ENCODE data around the gene CSHL1.
"Not testable (repeated sequence)": the region's sequence is repeated elsewhere in the genome, so short reads cannot be mapped to it uniquely, and the experiment has no call there.

Gene CSHL1

GRCh38 chr17:63869491-63870291 lies 41.4 kb downstream of the CSHL1 start:
- in situ Hi-C loops (cut with HindIII; ENCODE audit: low pct_unique_long_range_greater_than_20kb, low sequenced_read_pairs), result not testable (repeated sequence)
- DNase-seq (ENCODE audit: low read depth in 1 of 2, low spot score in 1 of 2), result peak in 1 of 2 experiments; percentile 33

DNA sequence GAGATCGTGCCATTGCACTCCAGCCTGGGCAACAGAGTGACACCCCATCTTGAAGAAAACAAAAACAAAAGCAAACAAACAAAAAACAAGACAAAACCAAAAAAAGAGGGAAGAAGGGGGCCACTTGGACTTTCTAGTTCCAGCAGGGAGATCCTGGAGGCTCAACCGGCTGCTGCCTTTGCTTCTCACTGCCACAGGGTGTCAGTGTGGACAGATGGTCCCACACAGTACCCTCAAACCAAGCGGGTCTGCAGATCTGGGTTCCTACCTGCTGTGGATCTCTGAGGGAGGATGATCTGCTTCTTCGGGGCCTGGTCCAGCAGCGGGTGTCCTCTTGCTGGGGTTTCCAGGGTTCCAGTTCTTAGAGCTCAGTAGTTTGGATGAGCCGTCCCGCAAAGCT lies 44.4 kb downstream of the CSHL1 start:
- in situ Hi-C loops (cut with HindIII; ENCODE audit: low pct_unique_long_range_greater_than_20kb, low sequenced_read_pairs), result not testable (repeated sequence)

More for the DNA sequence above, 44.4 kb downstream of the CSHL1 start:
- not testable (repeated sequence) for DNase-seq (ENCODE audit: low read depth in 1 of 2, low spot score in 1 of 2)

Data from T47D (cell line).